GM21390 (cell line): ENCODE results near the gene MBP.

Experiments
- ATAC-seq: cut with Tn5 transposase; IDR thresholded peaks from one replicate; pipeline ENCODE4 v1.9.1; 2021; ENCODE audit not compliant: unreplicated experiment

Gene MBP

GRCh38 chr18:77102259-77103040, 30.1 kb downstream of the MBP start:
- peak; percentile 74 for ATAC-seq

GRCh38 chr18:77101410-77102258, 30.9 kb downstream of the MBP start:
- peak; percentile 38 for ATAC-seq

GRCh38 chr18:77100751-77101355, 31.7 kb downstream of the MBP start:
- ATAC-seq = no peak

GRCh38 chr18:77099485-77100370, 32.9 kb downstream of the MBP start:
- peak; percentile 17 for ATAC-seq

- ATAC-seq = no peak
These were observed 33.9 kb downstream of the MBP start for GRCh38 chr18:77098538-77099174.

- ATAC-seq = no peak
These were observed 34.6 kb downstream of the MBP start for GRCh38 chr18:77098029-77098428.

GRCh38 chr18:77096936-77097886, 35.4 kb downstream of the MBP start:
- ATAC-seq = no peak

- no peak for ATAC-seq
These were observed 36.9 kb downstream of the MBP start for GRCh38 chr18:77095391-77096371.

GRCh38 chr18:77093586-77093985, 39.0 kb downstream of the MBP start:
- ATAC-seq = no peak

GRCh38 chr18:77093067-77093430, 39.5 kb downstream of the MBP start:
- no peak for ATAC-seq

GRCh38 chr18:77092104-77093066, 40.2 kb downstream of the MBP start:
- ATAC-seq = no peak

- no peak for ATAC-seq
These were observed 41.2 kb downstream of the MBP start for GRCh38 chr18:77091366-77091765.

- no peak for ATAC-seq
These were observed 41.9 kb downstream of the MBP start for GRCh38 chr18:77090546-77091174.

GRCh38 chr18:77089723-77090285, 42.8 kb downstream of the MBP start:
- no peak for ATAC-seq

- ATAC-seq = no peak
These were observed 43.4 kb downstream of the MBP start for GRCh38 chr18:77088963-77089722.
